ENCODE measurements around the gene WDR75.

Gene WDR75

DNA sequence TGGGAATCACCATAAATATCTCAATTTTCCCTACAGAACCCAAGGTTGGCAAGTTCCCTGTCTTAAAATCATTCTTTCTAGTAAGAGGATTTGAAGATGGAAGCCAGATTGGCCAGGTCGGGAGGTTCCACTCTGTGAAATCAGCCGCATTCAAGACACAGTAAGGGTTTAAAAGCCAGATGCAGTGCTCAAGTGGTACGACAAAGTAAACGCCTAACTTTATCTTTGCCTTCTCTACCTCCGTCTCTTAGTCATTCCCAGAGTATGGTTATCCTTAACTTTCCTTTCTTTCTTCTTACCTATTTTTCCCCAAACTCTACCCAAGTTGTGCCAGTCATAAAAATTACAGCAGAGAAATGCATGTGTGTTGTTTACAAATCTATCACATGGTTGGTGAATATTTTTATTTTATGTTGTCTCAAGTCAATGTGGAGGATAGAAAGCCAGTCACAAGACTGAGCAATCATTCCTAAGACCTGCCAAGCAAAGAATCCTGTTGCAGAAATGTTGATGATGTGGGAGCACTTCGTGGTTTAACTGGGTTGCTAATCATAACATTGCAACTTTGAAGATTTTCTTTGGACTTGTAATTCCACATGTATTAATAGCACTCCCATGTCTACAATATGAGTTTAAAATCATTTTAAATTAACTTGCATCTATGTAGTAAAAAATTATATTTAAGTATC is 76.7 kb downstream of the WDR75 start:
- TF ChIP-seq, protein P1, sequence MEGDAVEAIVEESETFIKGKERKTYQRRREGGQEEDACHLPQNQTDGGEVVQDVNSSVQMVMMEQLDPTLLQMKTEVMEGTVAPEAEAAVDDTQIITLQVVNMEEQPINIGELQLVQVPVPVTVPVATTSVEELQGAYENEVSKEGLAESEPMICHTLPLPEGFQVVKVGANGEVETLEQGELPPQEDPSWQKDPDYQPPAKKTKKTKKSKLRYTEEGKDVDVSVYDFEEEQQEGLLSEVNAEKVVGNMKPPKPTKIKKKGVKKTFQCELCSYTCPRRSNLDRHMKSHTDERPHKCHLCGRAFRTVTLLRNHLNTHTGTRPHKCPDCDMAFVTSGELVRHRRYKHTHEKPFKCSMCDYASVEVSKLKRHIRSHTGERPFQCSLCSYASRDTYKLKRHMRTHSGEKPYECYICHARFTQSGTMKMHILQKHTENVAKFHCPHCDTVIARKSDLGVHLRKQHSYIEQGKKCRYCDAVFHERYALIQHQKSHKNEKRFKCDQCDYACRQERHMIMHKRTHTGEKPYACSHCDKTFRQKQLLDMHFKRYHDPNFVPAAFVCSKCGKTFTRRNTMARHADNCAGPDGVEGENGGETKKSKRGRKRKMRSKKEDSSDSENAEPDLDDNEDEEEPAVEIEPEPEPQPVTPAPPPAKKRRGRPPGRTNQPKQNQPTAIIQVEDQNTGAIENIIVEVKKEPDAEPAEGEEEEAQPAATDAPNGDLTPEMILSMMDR (IDR thresholded peaks at IDR 0.05; ENCODE audit: extremely low read depth, missing control alignments), result no peak

DNA sequence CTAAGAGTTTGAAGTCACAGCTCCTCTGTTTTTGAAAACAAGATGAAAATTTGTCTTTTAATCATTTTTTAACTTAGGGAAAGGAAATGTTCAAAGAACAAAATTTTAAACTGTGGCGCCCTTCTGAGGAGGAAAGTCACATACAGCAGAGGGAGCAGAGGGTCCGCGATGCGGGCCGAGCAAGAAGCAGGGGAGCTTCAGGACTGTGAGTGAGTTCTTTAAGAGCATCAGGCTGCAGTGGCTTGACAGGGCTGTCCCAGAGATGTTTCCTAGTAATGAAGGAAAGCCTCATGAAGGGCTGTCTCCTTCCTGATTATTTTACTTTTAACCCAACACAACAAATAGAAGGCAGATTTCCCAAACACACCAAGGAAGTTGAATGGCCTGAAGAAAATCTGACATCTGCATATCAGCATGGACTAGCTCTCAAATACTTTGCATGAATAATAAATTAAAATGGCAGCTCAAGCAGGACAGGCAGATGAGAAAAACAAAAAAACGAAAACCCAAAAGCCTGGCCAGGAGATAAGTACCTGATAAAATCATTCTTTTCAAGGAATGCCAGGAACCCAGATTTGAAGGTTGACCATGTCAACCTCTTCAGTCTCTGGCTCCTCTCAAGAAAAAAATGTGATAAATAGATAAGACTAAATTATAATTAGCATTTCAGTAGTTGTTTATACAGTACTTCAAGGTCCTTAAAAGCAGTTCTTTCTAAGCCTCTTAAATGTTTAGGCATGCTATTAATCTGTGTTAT is 78.5 kb downstream of the WDR75 start:
- DNase-seq (ENCODE audit: low spot score), result no peak

More for the DNA sequence above, 76.7 kb downstream of the WDR75 start:
- DNase-seq (ENCODE audit: low spot score), result no peak

DNA sequence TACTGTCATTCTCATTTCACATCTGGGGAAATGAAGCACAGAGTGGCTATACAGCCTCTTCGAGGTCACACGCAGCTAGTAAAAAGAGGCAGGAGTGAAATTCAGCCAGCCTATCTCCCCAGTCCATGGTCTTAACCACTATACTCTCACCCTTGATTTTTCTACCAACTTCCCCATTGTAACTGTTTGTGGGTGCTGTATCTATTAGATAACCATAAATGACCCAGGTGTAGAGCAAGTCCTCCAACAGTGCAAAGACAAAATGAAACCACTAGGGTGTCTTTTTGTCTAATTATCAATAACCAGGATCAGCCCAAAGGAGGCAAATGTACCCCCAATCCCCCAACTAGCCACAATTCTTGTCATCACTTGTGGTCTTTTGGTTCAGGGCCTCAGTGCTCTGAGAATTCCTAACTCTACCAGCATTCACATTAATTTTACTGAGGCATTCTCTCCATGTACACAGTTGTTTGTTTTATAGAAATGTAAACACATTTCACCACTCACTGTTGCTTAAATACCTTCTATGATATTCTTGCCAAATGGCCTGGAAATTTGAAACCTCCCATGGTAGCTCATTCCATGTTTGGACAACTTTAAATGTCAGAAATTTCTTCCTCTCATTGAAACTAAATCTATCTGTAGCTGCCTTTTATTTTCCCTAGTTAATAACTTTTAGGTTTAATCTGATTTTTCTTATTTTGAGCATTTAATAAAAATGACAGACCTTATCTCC is 80.6 kb downstream of the WDR75 start:
- TF ChIP-seq, protein P1 (IDR thresholded peaks at IDR 0.05; ENCODE audit: extremely low read depth, missing control alignments), result no peak
- no peak for DNase-seq (ENCODE audit: low spot score)

More for the DNA sequence above, 78.5 kb downstream of the WDR75 start:
- TF ChIP-seq, protein P1 (IDR thresholded peaks at IDR 0.05; ENCODE audit: extremely low read depth, missing control alignments), result no peak

DNA sequence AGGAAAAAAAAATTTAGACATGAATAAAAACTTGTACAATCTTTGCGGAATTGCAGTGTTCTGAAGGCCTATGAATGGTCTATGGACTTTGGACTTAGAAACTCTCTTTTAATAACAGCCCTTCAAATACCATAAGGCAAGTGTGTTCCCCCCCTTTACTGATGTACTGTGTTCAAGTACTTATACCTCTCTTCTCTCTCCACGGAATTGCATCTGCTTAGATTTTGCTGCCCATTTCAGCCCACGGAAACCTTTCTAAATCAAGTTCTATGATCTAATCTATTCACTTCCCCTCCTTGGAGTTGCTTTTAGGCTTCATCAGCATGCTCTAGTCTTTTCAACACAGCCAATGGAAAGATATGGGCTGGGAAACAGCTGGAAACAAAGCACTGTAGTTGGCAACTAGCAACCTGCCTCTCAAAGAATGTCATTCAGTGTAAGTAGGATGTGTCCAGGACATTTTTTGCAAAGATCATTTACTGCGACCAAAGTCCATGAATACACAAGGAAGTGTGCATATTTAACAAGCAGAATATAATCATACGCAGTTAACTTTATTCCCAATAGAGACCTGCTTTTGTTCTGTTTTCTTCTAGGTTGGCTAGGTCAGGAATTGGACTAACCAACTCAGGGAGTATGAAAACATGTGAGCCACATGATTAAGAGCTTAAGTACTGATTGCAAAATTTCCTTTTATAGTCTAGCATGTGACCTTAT is 81.3 kb downstream of the WDR75 start:
- TF ChIP-seq, protein P1 (IDR thresholded peaks at IDR 0.05; ENCODE audit: extremely low read depth, missing control alignments), result no peak
- no peak for DNase-seq (ENCODE audit: low spot score)

DNA sequence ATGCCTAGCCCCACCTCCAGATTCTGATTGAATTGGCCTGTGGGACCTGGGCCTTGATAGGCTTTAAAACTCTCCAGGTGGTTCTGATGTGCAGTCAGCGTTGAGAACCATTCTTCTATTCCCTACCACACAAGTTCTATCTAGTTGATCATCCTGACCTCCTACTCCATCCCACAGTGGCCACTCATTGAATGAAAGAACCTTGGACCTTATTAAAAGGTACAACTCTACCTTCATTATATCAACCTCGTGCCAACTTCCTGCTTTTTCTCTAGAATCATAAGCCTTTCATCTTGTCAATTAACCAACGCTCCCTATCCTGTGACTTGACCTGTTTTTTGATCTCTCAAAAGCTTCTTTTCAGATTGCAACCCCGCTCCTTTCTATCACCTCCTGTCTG is 83.5 kb downstream of the WDR75 start:
- DNase-seq (ENCODE audit: low spot score), result no peak
- TF ChIP-seq, protein P1 (IDR thresholded peaks at IDR 0.05; ENCODE audit: extremely low read depth, missing control alignments), result no peak
